Testis (tissue), 2 donors: ENCODE measurements around the gene PEAR1.
"Not testable (repeated sequence)": the region's sequence is repeated elsewhere in the genome, so short reads cannot be mapped to it uniquely, and the experiment has no call there.

Source experiments
- POLR2A ChIP-seq: fragments of 450-650 bp; IDR thresholded peaks from one replicate; pipeline ENCODE4 v1.6.1; 2017; ENCODE audit warnings: antibody characterized with exemption, mild to moderate bottlenecking, moderate library complexity
- TF ChIP-seq, protein P1 (sequence below), 3 experiments: fragments of 450-650 bp in 2 of 3; fragments of 200-600 bp in 1 of 3; sonication (generic) in 1 of 3; IDR thresholded peaks; one replicate each; pipeline ENCODE4 v1.5.1; 2016 to 2019; ENCODE audit warnings: antibody characterized with exemption in 3 of 3, mild to moderate bottlenecking in 2 of 3, moderate library complexity in 1 of 3

DNA sequence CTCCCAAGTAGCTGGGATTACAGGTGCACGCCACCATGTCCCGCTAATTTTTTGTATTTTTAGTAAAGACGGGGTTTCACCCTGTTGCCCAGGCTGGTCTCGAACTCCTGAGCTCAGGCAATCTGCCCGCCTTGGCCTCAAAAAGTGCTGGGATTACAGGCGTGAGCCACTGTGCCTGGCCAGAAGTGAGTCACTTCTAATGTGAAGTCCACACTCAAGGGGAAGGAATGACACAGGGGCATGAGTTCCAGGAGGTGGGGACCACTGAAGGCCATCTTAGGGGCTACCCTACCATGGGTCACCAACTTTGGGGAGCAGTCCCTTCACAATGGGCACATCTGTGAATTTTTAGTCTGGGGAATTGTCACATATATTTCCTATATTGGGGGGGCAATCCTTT, 33.2 kb downstream of the PEAR1 start:
- TF ChIP-seq POLR2A: not testable (repeated sequence)
- TF ChIP-seq, protein P1, sequence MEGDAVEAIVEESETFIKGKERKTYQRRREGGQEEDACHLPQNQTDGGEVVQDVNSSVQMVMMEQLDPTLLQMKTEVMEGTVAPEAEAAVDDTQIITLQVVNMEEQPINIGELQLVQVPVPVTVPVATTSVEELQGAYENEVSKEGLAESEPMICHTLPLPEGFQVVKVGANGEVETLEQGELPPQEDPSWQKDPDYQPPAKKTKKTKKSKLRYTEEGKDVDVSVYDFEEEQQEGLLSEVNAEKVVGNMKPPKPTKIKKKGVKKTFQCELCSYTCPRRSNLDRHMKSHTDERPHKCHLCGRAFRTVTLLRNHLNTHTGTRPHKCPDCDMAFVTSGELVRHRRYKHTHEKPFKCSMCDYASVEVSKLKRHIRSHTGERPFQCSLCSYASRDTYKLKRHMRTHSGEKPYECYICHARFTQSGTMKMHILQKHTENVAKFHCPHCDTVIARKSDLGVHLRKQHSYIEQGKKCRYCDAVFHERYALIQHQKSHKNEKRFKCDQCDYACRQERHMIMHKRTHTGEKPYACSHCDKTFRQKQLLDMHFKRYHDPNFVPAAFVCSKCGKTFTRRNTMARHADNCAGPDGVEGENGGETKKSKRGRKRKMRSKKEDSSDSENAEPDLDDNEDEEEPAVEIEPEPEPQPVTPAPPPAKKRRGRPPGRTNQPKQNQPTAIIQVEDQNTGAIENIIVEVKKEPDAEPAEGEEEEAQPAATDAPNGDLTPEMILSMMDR (IDR thresholded peaks at IDR 0.05): not testable (repeated sequence)
